Keratinocyte (primary cell): ENCODE data around the gene ATP11A. TPM values are rescaled to one million over a fixed set of nuclear protein-coding genes. Genes with fewer than 3 reads are reported as not detected.

Source experiments
- DNase-seq: peaks from one replicate; pipeline ENCODE4 v3.0.0-alpha.2; 2011; ENCODE audit warnings: low read depth, missing footprints, low spot score
- FAIRE-seq: peaks from 2 replicates; lab custom pipeline; 2011; peaks lifted over from hg19 to GRCh38; lab: Jason Lieb, UNC
- H2AFZ ChIP-seq: 2 replicates; pipeline ENCODE4 v1.6.0; 2012; ENCODE audit warnings: low read length, control low read depth, inconsistent platforms; ENCODE audit not compliant: control insufficient read depth
- H3K27ac ChIP-seq: 2 replicates; pipeline ENCODE4 v1.5.1; 2011; ENCODE audit warnings: low read length; ENCODE audit not compliant: control insufficient read depth, insufficient read depth
- H3K27me3 ChIP-seq: 3 replicates; pipeline ENCODE4 v1.6.0; 2011; ENCODE audit warnings: low read length; ENCODE audit not compliant: control insufficient read depth, insufficient read depth; ENCODE audit errors: extremely low read depth
- H3K36me3 ChIP-seq, 2 experiments: 2 replicates in 1 of 2; 3 replicates in 1 of 2; pipeline ENCODE4 v1.5.1; 2011; ENCODE audit warnings: low read length in 2 of 2, mild to moderate bottlenecking in 1 of 2; ENCODE audit not compliant: control insufficient read depth in 2 of 2, insufficient read depth in 2 of 2; ENCODE audit errors: extremely low read depth in 1 of 2
- H3K4me1 ChIP-seq: 3 replicates; pipeline ENCODE4 v1.5.1; 2011; ENCODE audit warnings: low read length; ENCODE audit not compliant: control insufficient read depth, insufficient read depth; ENCODE audit errors: extremely low read depth
- H3K4me2 ChIP-seq: 3 replicates; pipeline ENCODE4 v1.6.0; 2011; ENCODE audit warnings: low read depth, low read length; ENCODE audit not compliant: control insufficient read depth, insufficient read depth; ENCODE audit errors: extremely low read depth
- H3K4me3 ChIP-seq, 3 experiments: fragments of 200-600 bp in 1 of 3; sonication (generic) in 1 of 3; 2 replicates in 2 of 3; 3 replicates in 1 of 3; pipeline ENCODE4 v1.5.1; 2011 to 2016; ENCODE audit warnings: low read length in 3 of 3, mild to moderate bottlenecking in 3 of 3, control low read depth in 2 of 3, inconsistent platforms in 1 of 3, low read depth in 1 of 3, mixed read lengths in 1 of 3, mixed run types in 1 of 3, moderate library complexity in 1 of 3; ENCODE audit not compliant: control insufficient read depth in 2 of 3, insufficient read depth in 2 of 3; ENCODE audit errors: extremely low read depth in 1 of 3
- H3K79me2 ChIP-seq: 2 replicates; pipeline ENCODE4 v1.6.0; 2012; ENCODE audit warnings: low read length; ENCODE audit not compliant: control insufficient read depth, insufficient read depth
- H3K9ac ChIP-seq: 3 replicates; pipeline ENCODE4 v1.6.0; 2011; ENCODE audit warnings: low read length; ENCODE audit not compliant: control insufficient read depth, insufficient read depth; ENCODE audit errors: extremely low read depth
- H3K9me1 ChIP-seq: 3 replicates; pipeline ENCODE4 v1.6.0; 2011; ENCODE audit warnings: low read length; ENCODE audit not compliant: control insufficient read depth, insufficient read depth; ENCODE audit errors: extremely low read depth
- H3K9me3 ChIP-seq: 2 replicates; pipeline ENCODE4 v1.5.1; 2012; ENCODE audit warnings: low read depth, low read length; ENCODE audit not compliant: control insufficient read depth
- H4K20me1 ChIP-seq: 3 replicates; pipeline ENCODE4 v1.6.0; 2011; ENCODE audit warnings: low read length; ENCODE audit not compliant: control insufficient read depth, insufficient read depth; ENCODE audit errors: extremely low read depth
- EZH2 ChIP-seq: IDR thresholded peaks from one replicate; pipeline ENCODE4 v1.6.1; 2012; ENCODE audit warnings: inconsistent platforms, mild to moderate bottlenecking, low read length, moderate library complexity
- dilution Hi-C: fragments of 300-500 bp; cut with MboI; formaldehyde crosslinking; loops from one replicate; pipeline ENCODE4 v1.7.0; 2020; ENCODE audit warnings: low sequenced_read_pairs; ENCODE audit not compliant: extremely low pct_ligation_motif_present
- polyA plus RNA-seq, 5 experiments: library from polyadenylated mRNA; depleted of rRNA in 3 of 5; stranded (reverse) in 3 of 5; stranded (forward) in 1 of 5; unstranded in 1 of 5; fragments of >200 nt; gene quantifications; 1 replicate in 1 of 5; 2 replicates in 3 of 5; 3 replicates in 1 of 5; pipeline versions ENCODE4 v1.2.1 to v1.2.3, GENCODE V29; 2011 to 2012; ENCODE audit warnings: missing spikeins in 2 of 5, low read depth in 1 of 5, low replicate concordance in 1 of 5
- TF ChIP-seq, protein P1 (sequence below), 3 experiments: IDR thresholded peaks in 1 of 3; conservative IDR thresholded peaks in 1 of 3; optimal IDR thresholded peaks in 1 of 3; 2 replicates in 2 of 3; 3 replicates in 1 of 3; pipeline versions ENCODE3 to v1.5.1; 2011; ENCODE audit warnings: low read length in 3 of 3, mild to moderate bottlenecking in 3 of 3, moderate library complexity in 2 of 3, control low read depth in 1 of 3, inconsistent platforms in 1 of 3; ENCODE audit not compliant: insufficient read depth in 2 of 3; ENCODE audit errors: extremely low read depth in 1 of 3

Gene ATP11A
- polyA plus RNA-seq, 1 donor (not counting 4 experiments of a cell fraction or from before 2014, with no cell fraction given): 4.3 TPM

DNA sequence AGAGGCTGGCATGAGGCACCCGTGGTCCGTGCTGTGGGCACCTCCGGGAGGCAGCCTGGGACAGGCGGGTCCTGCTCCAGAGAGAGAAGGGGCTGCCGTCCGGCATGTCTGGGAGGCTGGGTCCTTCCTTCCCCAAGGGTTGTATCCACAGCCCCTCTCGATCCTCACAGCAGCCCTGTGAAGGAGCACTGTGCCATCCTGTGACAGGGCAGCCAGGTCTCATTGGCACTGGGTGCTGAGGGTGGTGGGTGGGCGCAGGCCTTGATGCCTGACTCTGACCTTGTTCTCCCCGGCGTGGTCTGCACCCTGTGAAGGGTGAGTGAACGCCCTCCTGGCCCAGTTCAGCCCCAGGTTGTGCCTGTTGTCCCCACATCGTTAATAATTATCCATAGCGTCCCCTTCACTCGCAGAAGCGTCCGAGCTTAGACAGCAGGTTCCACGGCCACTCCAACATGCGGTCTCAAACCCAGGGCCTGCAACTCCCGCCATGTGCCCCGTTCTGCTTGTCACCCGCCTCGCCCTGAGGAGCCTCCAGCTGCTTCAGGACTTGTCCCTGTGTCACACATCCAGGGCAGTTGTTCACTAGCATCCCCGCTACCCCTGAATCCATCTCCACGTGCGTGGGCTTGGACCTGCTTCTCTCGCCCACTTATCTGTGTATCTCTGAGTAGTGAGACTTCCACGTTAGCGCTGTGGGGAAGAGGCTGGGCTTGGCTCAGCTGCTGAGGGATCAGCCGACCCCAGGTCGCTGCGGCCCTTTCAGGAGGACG lies 10.6 kb downstream of the ATP11A start:
- dilution Hi-C loops: no loop called here
- Histone ChIP-seq H3K9me3 (no peaks in the 10 kb centered on the region), H3K9ac (no peak overlapping the region), H3K4me2 (no peak overlapping the region), H3K4me3 (no peak overlapping the region), H3K4me1 (no peaks in the 10 kb centered on the region), H3K27ac (no peak overlapping the region), H3K79me2 (peaks cover 49% of the 10 kb centered on the region), H2AFZ (no peak overlapping the region), H3K36me3 (peaks cover 0 to 1% of the 10 kb centered on the region in 2 experiments), H4K20me1 (no peaks in the 10 kb centered on the region), H3K9me1 (no peaks in the 10 kb centered on the region), H3K27me3 (no peaks in the 10 kb centered on the region)
- no peak for FAIRE-seq
- TF ChIP-seq, protein P1, sequence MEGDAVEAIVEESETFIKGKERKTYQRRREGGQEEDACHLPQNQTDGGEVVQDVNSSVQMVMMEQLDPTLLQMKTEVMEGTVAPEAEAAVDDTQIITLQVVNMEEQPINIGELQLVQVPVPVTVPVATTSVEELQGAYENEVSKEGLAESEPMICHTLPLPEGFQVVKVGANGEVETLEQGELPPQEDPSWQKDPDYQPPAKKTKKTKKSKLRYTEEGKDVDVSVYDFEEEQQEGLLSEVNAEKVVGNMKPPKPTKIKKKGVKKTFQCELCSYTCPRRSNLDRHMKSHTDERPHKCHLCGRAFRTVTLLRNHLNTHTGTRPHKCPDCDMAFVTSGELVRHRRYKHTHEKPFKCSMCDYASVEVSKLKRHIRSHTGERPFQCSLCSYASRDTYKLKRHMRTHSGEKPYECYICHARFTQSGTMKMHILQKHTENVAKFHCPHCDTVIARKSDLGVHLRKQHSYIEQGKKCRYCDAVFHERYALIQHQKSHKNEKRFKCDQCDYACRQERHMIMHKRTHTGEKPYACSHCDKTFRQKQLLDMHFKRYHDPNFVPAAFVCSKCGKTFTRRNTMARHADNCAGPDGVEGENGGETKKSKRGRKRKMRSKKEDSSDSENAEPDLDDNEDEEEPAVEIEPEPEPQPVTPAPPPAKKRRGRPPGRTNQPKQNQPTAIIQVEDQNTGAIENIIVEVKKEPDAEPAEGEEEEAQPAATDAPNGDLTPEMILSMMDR (optimal IDR thresholded peaks at IDR 0.05 in 1 of 3, IDR thresholded peaks at IDR 0.05 in 1 of 3, conservative IDR thresholded peaks at IDR 0.05 in 1 of 3; ENCODE audit: extremely low read depth in 1 of 3, insufficient read depth in 2 of 3, low read length in 3 of 3): no peak
- no peak for TF ChIP-seq EZH2
- DNase-seq: no peak

DNA sequence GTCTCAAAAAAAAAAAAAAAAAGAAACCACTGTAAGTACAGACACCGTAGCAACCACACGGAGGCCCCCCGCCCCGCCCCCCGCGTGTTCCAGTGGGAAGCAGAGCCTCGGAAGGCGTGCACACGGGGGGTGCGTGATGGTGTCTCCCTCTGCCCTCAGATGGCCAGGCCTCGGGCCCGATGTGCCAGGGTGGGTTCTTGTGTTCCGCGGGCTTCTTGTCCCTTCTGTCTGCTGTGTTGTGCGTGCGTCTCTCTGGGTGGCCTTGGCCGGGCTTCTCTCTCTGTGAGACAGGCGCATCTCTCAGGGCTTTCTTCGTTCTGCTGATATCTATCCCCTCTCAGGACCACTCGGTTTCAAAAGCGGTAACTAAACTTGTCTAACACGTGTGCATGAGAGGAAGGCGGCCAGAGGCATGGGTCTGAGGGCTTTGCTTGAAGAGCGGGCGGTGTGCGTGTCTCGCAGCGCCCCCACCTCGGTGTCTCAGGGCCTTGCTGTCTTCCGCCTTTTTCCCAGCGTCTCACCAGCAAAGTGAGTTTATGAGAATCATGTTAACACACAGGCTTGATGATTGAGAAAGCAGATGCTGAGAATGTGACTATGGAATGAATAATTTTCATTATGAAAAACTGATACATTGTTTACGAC lies 12.6 kb downstream of the ATP11A start:
- H3K4me2 ChIP-seq: no peak overlapping the region
- H3K27me3 ChIP-seq: no peaks in the 10 kb centered on the region
- no peaks in the 10 kb centered on the region for H4K20me1 ChIP-seq
- no peak for TF ChIP-seq EZH2
- TF ChIP-seq, protein P1 (optimal IDR thresholded peaks at IDR 0.05 in 1 of 3, IDR thresholded peaks at IDR 0.05 in 1 of 3, conservative IDR thresholded peaks at IDR 0.05 in 1 of 3; ENCODE audit: extremely low read depth in 1 of 3, insufficient read depth in 2 of 3, low read length in 3 of 3): no peak
- no peak overlapping the region for H2AFZ ChIP-seq
- no peaks in the 10 kb centered on the region for H3K9me1 ChIP-seq
- no peak overlapping the region for H3K9ac ChIP-seq
- peaks cover 0 to 1% of the 10 kb centered on the region in 2 experiments for H3K36me3 ChIP-seq
- DNase-seq: no peak
- no peak overlapping the region for H3K4me3 ChIP-seq
- no peaks in the 10 kb centered on the region for H3K4me1 ChIP-seq
- no peak for FAIRE-seq
- no peak overlapping the region for H3K27ac ChIP-seq
- dilution Hi-C loops: no loop called here
- H3K9me3 ChIP-seq: no peaks in the 10 kb centered on the region
- H3K79me2 ChIP-seq: peaks cover 39% of the 10 kb centered on the region
